Measurements from ENCODE around the gene NDUFAF2. TPM values are rescaled to one million over a fixed set of nuclear protein-coding genes. Genes with fewer than 3 reads are reported as not detected.

Gene NDUFAF2
- total RNA-seq, 4 donors from 2014 or later: 14.1 to 78.9 (median 31.0) TPM

DNA sequence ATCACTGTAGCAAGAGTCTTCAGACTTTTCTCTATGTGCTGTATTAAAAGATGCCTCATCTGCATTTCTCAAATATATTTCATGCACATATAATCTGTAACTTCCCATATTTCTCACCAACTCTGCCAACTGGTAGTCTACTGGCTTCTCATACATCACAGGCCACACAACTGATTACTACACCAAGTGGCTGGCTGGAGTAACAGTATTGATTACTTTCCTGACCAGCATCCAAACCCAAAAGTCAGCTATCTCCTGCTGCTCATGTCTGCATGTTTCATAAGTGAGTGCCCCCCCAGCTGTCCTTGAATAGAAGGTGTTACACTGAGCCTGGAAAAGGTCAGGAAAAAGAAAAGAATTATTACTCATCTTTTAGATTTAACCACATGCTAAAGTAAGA, 17.6 kb upstream of the NDUFAF2 start:
- no peaks in the 10 kb centered on the region for H3K36me3 ChIP-seq
- TF ChIP-seq, protein P1, sequence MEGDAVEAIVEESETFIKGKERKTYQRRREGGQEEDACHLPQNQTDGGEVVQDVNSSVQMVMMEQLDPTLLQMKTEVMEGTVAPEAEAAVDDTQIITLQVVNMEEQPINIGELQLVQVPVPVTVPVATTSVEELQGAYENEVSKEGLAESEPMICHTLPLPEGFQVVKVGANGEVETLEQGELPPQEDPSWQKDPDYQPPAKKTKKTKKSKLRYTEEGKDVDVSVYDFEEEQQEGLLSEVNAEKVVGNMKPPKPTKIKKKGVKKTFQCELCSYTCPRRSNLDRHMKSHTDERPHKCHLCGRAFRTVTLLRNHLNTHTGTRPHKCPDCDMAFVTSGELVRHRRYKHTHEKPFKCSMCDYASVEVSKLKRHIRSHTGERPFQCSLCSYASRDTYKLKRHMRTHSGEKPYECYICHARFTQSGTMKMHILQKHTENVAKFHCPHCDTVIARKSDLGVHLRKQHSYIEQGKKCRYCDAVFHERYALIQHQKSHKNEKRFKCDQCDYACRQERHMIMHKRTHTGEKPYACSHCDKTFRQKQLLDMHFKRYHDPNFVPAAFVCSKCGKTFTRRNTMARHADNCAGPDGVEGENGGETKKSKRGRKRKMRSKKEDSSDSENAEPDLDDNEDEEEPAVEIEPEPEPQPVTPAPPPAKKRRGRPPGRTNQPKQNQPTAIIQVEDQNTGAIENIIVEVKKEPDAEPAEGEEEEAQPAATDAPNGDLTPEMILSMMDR (IDR thresholded peaks at IDR 0.05): no peak
- no peak for TF ChIP-seq POLR2A (IDR thresholded peaks at IDR 0.05)
- H3K27ac ChIP-seq: no peak overlapping the region
- no peaks in the 10 kb centered on the region for H3K9me3 ChIP-seq
- H3K27me3 ChIP-seq: no peaks in the 10 kb centered on the region
- no peak for DNase-seq
- no peaks in the 10 kb centered on the region for H3K4me1 ChIP-seq
- no peak overlapping the region for H3K4me3 ChIP-seq
- intact Hi-C loops (cut with DNase I; ENCODE audit: low total_unique reads): no loop called here

DNA sequence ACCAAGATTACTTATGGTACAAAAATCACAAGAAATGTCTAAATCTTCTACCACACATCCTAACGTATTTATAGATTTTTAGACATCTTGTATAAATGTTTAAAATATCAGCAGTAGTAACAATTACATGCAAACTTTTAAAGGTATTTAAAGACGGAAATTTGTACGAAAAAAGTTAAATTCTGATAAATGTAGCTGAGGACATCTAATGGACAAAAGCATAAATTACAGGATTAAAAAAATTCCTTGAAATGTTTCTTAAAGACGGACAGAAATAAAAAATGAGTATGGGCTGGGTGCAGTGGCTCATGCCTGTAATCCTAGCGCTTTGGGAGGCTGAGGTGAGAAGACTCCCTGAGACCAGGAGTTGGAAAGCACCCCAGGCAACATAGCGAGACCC, 16.0 kb upstream of the NDUFAF2 start:
- H3K27me3 ChIP-seq: no peaks in the 10 kb centered on the region

DNA sequence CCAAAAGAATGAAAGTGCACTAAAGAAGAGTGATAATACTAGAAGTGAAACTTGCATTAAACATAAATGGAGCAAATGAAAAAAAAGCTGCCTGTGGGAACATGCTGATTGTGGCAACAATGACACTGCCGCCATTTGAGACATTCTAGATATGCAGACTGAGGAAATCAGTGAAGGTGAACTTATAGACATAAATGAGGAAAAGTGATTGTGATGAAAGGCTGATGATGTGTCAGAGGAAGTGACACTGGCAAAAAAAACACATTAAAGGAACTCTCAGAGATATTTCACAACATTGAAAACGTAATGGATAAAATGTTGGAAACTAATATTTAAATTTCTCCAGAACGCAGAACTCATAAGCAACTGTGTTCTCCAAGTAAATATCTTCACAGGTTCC, 1.4 kb upstream of the NDUFAF2 start:
- H3K4me3 ChIP-seq: no peak overlapping the region
- intact Hi-C loops (cut with DNase I; ENCODE audit: low total_unique reads): loop anchor here (10.0 kb wide), 1 partner anchor 381 kb away; no protein-coding TSS in a partner anchor
- no peaks in the 10 kb centered on the region for H3K4me1 ChIP-seq
- DNase-seq: no peak
- no peak overlapping the region for H3K27ac ChIP-seq
- no peak for TF ChIP-seq POLR2A (IDR thresholded peaks at IDR 0.05)
- TF ChIP-seq, protein P1 (IDR thresholded peaks at IDR 0.05): no peak
- no peaks in the 10 kb centered on the region for H3K27me3 ChIP-seq
- H3K9me3 ChIP-seq: no peaks in the 10 kb centered on the region
- H3K36me3 ChIP-seq: no peaks in the 10 kb centered on the region

More for the DNA sequence above, 16.0 kb upstream of the NDUFAF2 start:
- Histone ChIP-seq H3K4me3 (no peak overlapping the region), H3K27ac (no peak overlapping the region), H3K4me1 (no peaks in the 10 kb centered on the region), H3K36me3 (no peaks in the 10 kb centered on the region), H3K9me3 (no peaks in the 10 kb centered on the region)
- TF ChIP-seq, protein P1 (IDR thresholded peaks at IDR 0.05): no peak
- TF ChIP-seq POLR2A (IDR thresholded peaks at IDR 0.05): no peak
- intact Hi-C loops (cut with DNase I; ENCODE audit: low total_unique reads): no loop called here
- DNase-seq: no peak

DNA sequence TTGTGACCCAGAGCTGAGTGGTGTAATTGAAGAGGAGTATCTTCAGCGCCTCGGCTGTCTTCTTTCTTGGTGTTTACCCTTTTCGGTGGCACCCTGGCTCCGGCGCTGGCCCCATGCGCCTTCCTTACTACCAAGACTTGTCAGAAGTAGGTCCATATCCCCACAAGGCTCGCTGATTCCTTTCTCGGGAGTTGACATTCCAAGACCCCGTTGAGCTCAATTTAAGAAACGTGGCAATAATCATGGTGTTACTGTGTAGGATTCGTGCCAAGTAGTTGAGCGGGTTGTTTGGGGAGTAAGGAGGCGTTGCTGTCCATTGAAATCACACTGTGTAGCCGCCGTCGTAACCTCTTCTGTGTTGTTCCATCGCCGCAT, 795 bp downstream of the NDUFAF2 start:
- Histone ChIP-seq H3K4me1 (no peaks in the 10 kb centered on the region), H3K36me3 (no peaks in the 10 kb centered on the region), H3K27ac (peak overlapping the region; percentile 80 to 84), H3K4me3 (peak overlapping the region; percentile 51 to 72), H3K9me3 (no peaks in the 10 kb centered on the region), H3K27me3 (no peaks in the 10 kb centered on the region)
- intact Hi-C loops (cut with DNase I; ENCODE audit: low total_unique reads): loop anchor here (10.0 kb wide), 1 partner anchor 379 kb away; no protein-coding TSS in a partner anchor
- TF ChIP-seq, protein P1 (IDR thresholded peaks at IDR 0.05): no peak
- TF ChIP-seq POLR2A (IDR thresholded peaks at IDR 0.05): no peak
- peak in 1 of 2 donors; percentile 18 for DNase-seq

DNA sequence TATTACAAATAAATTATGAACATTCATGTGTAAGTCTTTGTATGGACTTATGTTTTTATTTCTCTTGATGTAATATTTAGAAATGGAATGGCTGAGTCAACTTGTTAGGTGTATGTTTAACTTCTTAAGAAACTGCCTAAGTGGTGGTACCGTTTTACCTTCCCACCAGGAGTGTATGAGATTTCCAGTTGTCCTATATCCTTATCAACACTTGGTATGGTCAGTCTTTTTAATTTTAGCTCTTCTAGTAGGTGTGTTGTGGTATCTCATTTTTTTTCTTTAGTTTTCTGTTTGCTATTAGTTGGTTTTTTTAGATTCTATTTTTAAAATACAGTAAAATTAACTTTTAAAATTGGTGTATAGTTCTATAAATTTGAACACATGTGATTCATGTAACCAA, 3.7 kb downstream of the NDUFAF2 start:
- H3K4me3 ChIP-seq: no peak overlapping the region
- H3K36me3 ChIP-seq: no peaks in the 10 kb centered on the region
- intact Hi-C loops (cut with DNase I; ENCODE audit: low total_unique reads): loop anchor here (10.0 kb wide), 1 partner anchor 376 kb away; no protein-coding TSS in a partner anchor
- H3K27me3 ChIP-seq: no peaks in the 10 kb centered on the region
- no peaks in the 10 kb centered on the region for H3K9me3 ChIP-seq
- no peak for DNase-seq
- H3K4me1 ChIP-seq: no peaks in the 10 kb centered on the region
- H3K27ac ChIP-seq: no peak overlapping the region
- TF ChIP-seq POLR2A (IDR thresholded peaks at IDR 0.05): no peak
- TF ChIP-seq, protein P1 (IDR thresholded peaks at IDR 0.05): no peak

Measured in uterus (tissue), 4 donors.